Muscle layer of colon (tissue), 2 donors: ENCODE data around the gene ANAPC13.
A peak's percentile ranks its signal among the peaks of the same experiment; 100 is the strongest.

Experiments used
- H3K27ac ChIP-seq: one replicate; pipeline ENCODE4 v1.7.0; 2013; ENCODE audit warnings: low read depth, mild to moderate bottlenecking, low read length, moderate library complexity
- H3K27me3 ChIP-seq, 2 donors: one replicate each; pipeline ENCODE4 v1.7.0; 2013; ENCODE audit warnings: low read length in 2 of 2, mild to moderate bottlenecking in 2 of 2; ENCODE audit not compliant: insufficient read depth in 2 of 2, control insufficient read depth in 1 of 2
- H3K36me3 ChIP-seq: one replicate; pipeline ENCODE4 v1.7.0; 2013; ENCODE audit warnings: mild to moderate bottlenecking, low read length; ENCODE audit not compliant: insufficient read depth
- H3K4me1 ChIP-seq: one replicate; pipeline ENCODE4 v1.7.0; 2013; ENCODE audit warnings: mild to moderate bottlenecking, low read length; ENCODE audit not compliant: insufficient read depth
- H3K4me3 ChIP-seq, 2 donors: one replicate each; pipeline ENCODE4 v1.7.0; 2013; ENCODE audit warnings: low read length in 2 of 2, low read depth in 1 of 2, mild to moderate bottlenecking in 1 of 2, moderate library complexity in 1 of 2
- H3K9ac ChIP-seq: one replicate; pipeline ENCODE4 v1.7.0; 2013; ENCODE audit warnings: low read length
- H3K9me3 ChIP-seq: one replicate; pipeline ENCODE4 v1.7.0; 2013; ENCODE audit warnings: mild to moderate bottlenecking, low read length
- donor health status: abdominal sarcoma.
- donor health status: Adenocarcinoma of cecum.

The ANAPC13 gene

DNA sequence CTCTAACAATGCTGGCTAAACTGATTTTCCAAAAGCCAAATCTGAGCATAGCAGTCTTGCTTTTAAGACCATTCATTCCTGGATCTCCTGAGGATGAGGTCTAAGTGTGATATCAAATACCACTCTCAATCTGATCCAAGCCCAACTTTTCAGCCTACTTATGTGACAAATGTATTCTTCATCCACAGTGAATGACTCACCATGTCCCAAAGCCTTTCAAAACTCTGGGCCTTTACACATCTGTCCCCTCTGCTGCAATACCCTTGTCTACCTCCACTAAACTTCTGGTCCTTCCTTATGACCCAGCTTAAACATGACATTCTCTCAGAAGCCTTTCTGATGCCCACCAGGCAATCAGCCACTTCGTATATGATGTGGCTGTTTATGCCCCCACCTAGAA is 4.6 kb downstream of the ANAPC13 start:
- H3K4me1 ChIP-seq = peaks cover 25% of the 10 kb centered on the region
- H3K27ac ChIP-seq = no peak overlapping the region
- H3K9ac ChIP-seq = no peak overlapping the region
- no peaks in the 10 kb centered on the region for H3K27me3 ChIP-seq
- no peaks in the 10 kb centered on the region for H3K9me3 ChIP-seq
- no peak overlapping the region for H3K4me3 ChIP-seq
- peaks cover 55% of the 10 kb centered on the region for H3K36me3 ChIP-seq

DNA sequence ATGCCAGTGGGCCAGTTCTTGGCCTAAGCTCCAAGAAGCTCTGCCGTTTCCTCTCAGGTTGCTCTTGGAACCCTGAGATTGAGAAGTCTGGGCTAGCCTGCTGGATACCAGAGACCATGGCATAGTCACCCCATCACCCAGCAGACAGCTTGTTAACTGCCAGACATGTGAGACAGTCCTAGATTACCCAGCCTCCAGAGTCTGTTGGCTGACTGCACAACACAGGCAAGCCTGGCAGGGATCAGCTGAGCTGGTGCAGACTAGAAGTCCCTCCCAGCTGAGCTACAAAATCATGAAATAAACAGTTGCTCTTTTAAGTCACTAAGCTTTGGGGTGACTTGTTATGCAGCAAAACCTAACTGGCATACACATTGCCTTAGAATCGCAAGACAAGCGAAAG is 5.2 kb downstream of the ANAPC13 start:
- Histone ChIP-seq H3K4me3 (no peak overlapping the region), H3K36me3 (peaks cover 55% of the 10 kb centered on the region), H3K27ac (no peak overlapping the region), H3K27me3 (no peaks in the 10 kb centered on the region), H3K9me3 (no peaks in the 10 kb centered on the region), H3K9ac (no peak overlapping the region), H3K4me1 (peaks cover 25% of the 10 kb centered on the region)

DNA sequence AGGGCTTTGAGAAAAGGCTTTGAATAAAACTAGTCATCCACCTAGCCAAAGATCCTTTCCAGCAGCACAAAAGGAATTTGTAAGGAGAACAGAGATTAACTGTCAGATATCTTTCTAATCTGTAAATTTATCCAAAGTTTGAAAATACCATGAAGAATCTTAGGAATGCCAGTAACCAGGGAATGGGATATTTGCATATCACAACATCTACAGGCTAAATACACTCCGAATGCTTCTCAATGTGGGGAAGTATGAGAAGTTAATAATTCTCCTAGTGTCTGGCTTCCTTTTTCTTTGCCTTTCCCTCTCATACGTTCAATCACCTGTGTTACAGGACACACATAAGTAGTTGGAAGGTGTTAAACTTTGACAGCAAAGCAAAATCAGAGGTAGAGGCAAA is 7.8 kb downstream of the ANAPC13 start:
- Histone ChIP-seq H3K27ac (no peak overlapping the region), H3K27me3 (no peaks in the 10 kb centered on the region), H3K4me1 (peaks cover 19% of the 10 kb centered on the region), H3K9ac (no peak overlapping the region), H3K36me3 (peaks cover 55% of the 10 kb centered on the region), H3K4me3 (no peak overlapping the region), H3K9me3 (no peaks in the 10 kb centered on the region)

DNA sequence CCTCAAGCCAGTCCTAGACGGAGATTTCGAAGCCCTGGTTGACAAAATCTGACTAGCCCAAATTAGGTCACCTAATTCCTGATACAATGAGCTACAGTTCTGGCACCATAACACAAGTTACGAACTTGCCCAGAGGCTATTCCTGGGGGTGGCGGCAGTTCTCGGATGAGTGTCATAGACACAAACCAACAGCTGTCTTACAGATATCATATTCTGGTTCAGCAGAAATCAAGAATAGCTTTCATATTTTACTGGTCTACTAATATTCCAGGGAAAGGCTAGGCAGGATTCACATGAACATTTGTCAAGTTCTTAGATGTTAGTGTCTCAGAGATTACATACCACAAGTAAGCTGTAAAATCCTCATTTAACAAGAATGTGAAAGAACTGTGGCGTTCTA is 8.8 kb downstream of the ANAPC13 start:
- no peak overlapping the region for H3K4me3 ChIP-seq
- peaks cover 47% of the 10 kb centered on the region for H3K36me3 ChIP-seq
- no peak overlapping the region for H3K9ac ChIP-seq
- peaks cover 19% of the 10 kb centered on the region for H3K4me1 ChIP-seq
- no peaks in the 10 kb centered on the region for H3K27me3 ChIP-seq
- no peaks in the 10 kb centered on the region for H3K9me3 ChIP-seq
- peak overlapping the region; percentile 64 for H3K27ac ChIP-seq

DNA sequence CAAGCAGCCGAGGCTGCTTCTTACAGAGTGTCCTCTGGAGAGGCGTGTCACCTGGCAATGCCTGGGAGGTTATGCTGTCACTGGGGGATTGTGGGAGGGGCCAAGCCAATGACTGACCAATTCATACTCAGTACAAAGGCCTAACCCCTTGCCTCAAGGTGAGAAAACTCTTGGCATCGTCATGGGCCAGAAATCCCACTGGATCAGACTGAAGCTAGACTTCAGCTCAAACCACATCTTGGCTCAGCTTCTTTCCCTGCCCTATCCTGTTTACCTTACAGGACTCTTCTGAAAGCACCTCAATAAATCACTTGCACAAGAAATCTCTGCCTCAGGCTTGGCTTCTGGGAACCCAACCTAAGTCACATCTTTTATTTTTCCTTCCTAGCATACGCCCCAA is 9.5 kb downstream of the ANAPC13 start:
- Histone ChIP-seq H3K4me1 (peaks cover 19% of the 10 kb centered on the region), H3K27me3 (no peaks in the 10 kb centered on the region), H3K9me3 (no peaks in the 10 kb centered on the region), H3K27ac (peak overlapping the region; percentile 64), H3K36me3 (peaks cover 40% of the 10 kb centered on the region), H3K9ac (no peak overlapping the region), H3K4me3 (no peak overlapping the region)

DNA sequence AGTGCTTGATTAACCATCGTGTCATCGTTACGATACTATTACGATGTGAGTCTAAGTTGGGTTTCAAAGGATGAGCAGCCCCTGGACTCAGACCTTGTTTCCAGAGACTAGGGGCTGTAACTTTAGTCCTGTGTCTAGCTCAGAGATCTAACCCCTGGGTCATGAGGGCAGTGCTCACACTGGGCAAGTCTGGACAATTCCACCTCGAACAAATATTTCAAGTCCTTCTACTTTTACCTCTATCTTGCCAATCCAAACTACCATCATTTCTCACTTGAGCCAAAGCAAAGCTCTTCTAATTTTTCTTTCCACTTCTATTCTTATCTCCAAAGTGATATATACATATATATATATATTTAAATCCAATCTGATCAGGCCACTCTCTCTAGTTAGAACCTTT is 10.8 kb downstream of the ANAPC13 start:
- no peaks in the 10 kb centered on the region for H3K27me3 ChIP-seq
- no peaks in the 10 kb centered on the region for H3K9me3 ChIP-seq
- no peak overlapping the region for H3K4me3 ChIP-seq
- peaks cover 19% of the 10 kb centered on the region for H3K4me1 ChIP-seq
- H3K27ac ChIP-seq = no peak overlapping the region
- peaks cover 26% of the 10 kb centered on the region for H3K36me3 ChIP-seq
- no peak overlapping the region for H3K9ac ChIP-seq

DNA sequence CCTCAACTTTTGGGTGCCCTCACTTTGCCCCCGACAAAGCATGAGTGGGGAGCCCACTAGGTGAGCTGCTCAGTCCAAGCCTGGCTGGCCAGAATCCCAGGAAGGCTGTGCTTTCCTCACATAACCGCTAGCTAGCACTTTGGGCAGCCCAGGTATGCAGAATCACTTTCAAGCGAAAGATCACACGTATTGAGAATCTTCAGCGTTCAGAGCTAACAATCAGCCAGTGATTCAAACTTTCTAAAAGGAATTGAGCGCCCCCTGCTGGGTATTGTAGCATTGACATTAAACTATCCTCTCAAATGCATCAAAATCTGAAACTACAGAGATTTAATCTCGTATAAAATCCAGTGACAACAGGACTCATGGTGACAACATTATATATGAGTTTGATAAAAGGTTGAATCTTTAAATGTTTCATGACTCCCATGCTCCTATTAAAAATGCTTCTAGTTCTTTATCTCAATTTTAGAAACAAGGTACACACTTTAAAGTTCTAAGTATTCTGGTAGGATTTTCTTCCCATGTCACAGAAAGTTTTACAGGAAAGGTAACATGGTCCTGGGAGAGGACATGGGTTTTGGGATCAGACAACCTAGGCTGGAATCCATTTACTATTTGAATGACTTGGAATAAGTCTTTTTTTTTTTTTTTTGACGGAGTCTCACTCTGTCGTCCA is 11.8 kb downstream of the ANAPC13 start:
- no peak overlapping the region for H3K9ac ChIP-seq
- H3K27ac ChIP-seq = no peak overlapping the region
- peaks cover 19% of the 10 kb centered on the region for H3K4me1 ChIP-seq

DNA sequence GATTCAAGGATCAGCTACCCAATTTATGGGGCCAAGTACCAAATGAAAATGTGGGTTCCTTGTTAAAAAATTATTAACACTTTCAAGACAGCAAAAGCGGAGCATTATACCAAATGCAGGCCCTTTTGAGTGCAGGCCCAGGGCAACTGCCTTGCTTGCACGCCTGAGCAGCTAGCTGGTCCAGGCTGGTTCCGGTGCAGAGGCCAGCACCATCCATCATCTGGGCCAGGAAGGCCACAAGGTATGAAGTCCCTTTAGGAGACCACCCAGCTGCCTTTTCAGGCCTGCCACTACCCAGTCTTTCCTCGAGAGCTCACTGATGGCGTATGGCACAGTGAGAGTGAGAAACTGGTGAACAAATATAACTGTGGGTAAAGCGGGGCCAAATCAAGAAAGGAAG is 13.0 kb downstream of the ANAPC13 start:
- Histone ChIP-seq H3K27me3 (no peaks in the 10 kb centered on the region), H3K9ac (no peak overlapping the region), H3K36me3 (peaks cover 12% of the 10 kb centered on the region), H3K27ac (no peak overlapping the region), H3K4me3 (no peak overlapping the region), H3K4me1 (peaks cover 19% of the 10 kb centered on the region), H3K9me3 (no peaks in the 10 kb centered on the region)

More for the DNA sequence above, 11.8 kb downstream of the ANAPC13 start:
- H3K27me3 ChIP-seq = no peaks in the 10 kb centered on the region
- peaks cover 24% of the 10 kb centered on the region for H3K36me3 ChIP-seq
- H3K9me3 ChIP-seq = no peaks in the 10 kb centered on the region
- no peak overlapping the region for H3K4me3 ChIP-seq

DNA sequence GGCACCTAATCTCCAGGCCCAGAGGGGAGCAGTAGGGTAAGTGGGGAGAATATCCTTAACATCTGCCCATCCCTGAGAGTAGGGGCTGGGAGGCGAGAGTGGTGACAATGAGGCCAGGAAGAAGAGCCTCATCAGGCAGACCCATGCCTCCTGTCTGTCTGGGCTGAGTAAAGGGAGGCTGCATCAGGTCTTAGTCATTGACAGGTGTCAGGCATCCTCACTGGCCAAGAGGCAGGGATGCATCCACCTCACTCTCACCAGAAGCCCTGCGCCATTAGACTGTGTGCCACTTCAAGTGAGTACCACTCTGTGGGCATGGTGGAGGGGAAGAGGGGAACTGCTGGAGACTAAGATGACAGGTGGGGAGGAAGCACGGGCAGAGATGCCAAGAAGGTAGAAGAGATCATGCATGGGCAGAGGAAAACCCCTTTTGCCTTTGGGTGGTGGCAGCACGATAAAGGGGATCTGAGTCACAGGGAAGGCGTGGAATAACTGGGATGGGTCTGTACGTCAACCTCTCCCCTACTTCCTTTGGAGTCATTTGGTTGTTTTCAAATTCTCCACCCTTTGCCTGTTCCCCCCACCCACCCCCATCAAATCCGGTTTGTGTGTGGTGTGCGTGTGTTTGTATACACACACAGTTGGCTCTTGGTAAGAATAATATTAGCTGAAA is 14.1 kb downstream of the ANAPC13 start:
- H3K36me3 ChIP-seq = peaks cover under 1% of the 10 kb centered on the region
- H3K27ac ChIP-seq = no peak overlapping the region
- H3K27me3 ChIP-seq = no peaks in the 10 kb centered on the region
- H3K4me1 ChIP-seq = peaks cover 13% of the 10 kb centered on the region
- no peak overlapping the region for H3K9ac ChIP-seq
- H3K9me3 ChIP-seq = no peaks in the 10 kb centered on the region
- no peak overlapping the region for H3K4me3 ChIP-seq

DNA sequence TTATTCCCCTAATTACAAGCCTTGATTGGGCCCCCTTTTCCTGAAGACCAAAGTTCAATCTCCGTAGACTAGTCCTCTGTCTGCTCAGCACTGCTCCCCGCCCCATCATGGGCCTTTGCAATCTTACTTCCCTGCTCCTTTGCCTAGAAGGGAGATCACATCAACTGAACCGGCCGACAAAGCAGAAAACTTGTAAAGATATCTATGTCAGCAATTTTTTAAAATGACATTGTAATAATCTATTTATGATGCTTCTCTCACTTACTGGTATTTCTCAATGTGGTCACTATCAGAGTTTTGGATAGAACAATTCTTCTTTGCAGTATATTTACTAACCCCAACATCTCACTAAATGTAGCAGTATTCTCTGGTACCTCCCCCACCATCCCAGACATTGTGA is 17.3 kb downstream of the ANAPC13 start:
- Histone ChIP-seq H3K4me1 (peaks cover 18% of the 10 kb centered on the region), H3K36me3 (no peaks in the 10 kb centered on the region), H3K9me3 (no peaks in the 10 kb centered on the region), H3K9ac (no peak overlapping the region), H3K4me3 (no peak overlapping the region), H3K27me3 (no peaks in the 10 kb centered on the region), H3K27ac (no peak overlapping the region)

DNA sequence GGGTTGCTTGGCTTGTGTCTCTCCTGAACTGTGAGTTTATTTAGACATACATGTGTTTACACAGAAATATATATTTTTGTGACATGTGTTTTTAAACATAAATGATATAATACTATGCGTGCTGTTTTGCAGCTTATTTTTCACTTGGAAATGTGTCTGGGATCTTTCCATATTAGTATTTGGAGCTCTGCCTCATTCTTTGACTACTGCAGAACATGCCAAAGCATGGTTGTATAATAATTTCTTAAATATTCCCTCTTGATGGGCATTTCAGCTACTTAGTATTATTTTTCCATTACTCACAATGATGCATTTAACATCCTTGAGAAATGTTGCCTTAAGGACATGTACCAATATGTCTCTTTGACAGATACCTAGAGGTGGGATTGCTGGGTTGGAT is 19.5 kb downstream of the ANAPC13 start:
- H3K4me1 ChIP-seq = peaks cover 27% of the 10 kb centered on the region
- H3K9me3 ChIP-seq = no peaks in the 10 kb centered on the region
- H3K27me3 ChIP-seq = no peaks in the 10 kb centered on the region
- no peak overlapping the region for H3K4me3 ChIP-seq
- no peak overlapping the region for H3K27ac ChIP-seq
- H3K9ac ChIP-seq = no peak overlapping the region
- no peaks in the 10 kb centered on the region for H3K36me3 ChIP-seq
